Amygdala (tissue), 56 donors: Measurements from ENCODE around the gene BST1.
"Not testable (repeated sequence)": the region's sequence is repeated elsewhere in the genome, so short reads cannot be mapped to it uniquely, and the experiment has no call there.

Source experiments
- DNase-seq, 56 donors: peaks; one replicate each; lab custom pipeline; 2025; lab: John Stamatoyannopoulos, UW

Gene BST1

GRCh38 chr4:15740764-15741404, 38.0 kb downstream of the BST1 start:
- DNase-seq = no peak

GRCh38 chr4:15742083-15742582, 39.3 kb downstream of the BST1 start:
- DNase-seq = no peak

- no peak for DNase-seq
Observed at GRCh38 chr4:15742637-15743036, 39.8 kb downstream of the BST1 start.

GRCh38 chr4:15744016-15744545, 41.2 kb downstream of the BST1 start:
- DNase-seq = no peak

- DNase-seq = no peak
Observed at GRCh38 chr4:15746110-15746509, 43.2 kb downstream of the BST1 start.

GRCh38 chr4:15749001-15749400, 46.1 kb downstream of the BST1 start:
- no peak for DNase-seq

GRCh38 chr4:15751153-15751552, 48.3 kb downstream of the BST1 start:
- DNase-seq = no peak

GRCh38 chr4:15753081-15753480, 50.2 kb downstream of the BST1 start:
- DNase-seq = no peak

- no peak for DNase-seq
Observed at GRCh38 chr4:15753786-15754185, 50.9 kb downstream of the BST1 start.

GRCh38 chr4:15754323-15754722, 51.5 kb downstream of the BST1 start:
- DNase-seq = no peak

GRCh38 chr4:15755321-15756155, 52.7 kb downstream of the BST1 start:
- no peak for DNase-seq

GRCh38 chr4:15756361-15756861, 53.5 kb downstream of the BST1 start:
- no peak for DNase-seq

- DNase-seq = no peak
Observed at GRCh38 chr4:15757054-15757453, 54.2 kb downstream of the BST1 start.

- DNase-seq = no peak
Observed at GRCh38 chr4:15758294-15758693, 55.4 kb downstream of the BST1 start.

GRCh38 chr4:15762460-15762859, 59.6 kb downstream of the BST1 start:
- not testable (repeated sequence) for DNase-seq

GRCh38 chr4:15765391-15765790, 62.5 kb downstream of the BST1 start:
- DNase-seq = no peak

GRCh38 chr4:15765910-15766697, 63.2 kb downstream of the BST1 start:
- DNase-seq = no peak

- no peak for DNase-seq
Observed at GRCh38 chr4:15766821-15767220, 64.0 kb downstream of the BST1 start.

- DNase-seq = peak in 10 of 56 donors; percentile 1 to 26 (median 10)
Observed at GRCh38 chr4:15769202-15769601, 66.3 kb downstream of the BST1 start.

GRCh38 chr4:15771216-15772058, 68.6 kb downstream of the BST1 start:
- DNase-seq = no peak
